ENCODE data around the gene ATP2A3. TPM values are rescaled to one million over a fixed set of nuclear protein-coding genes. Genes with fewer than 3 reads are reported as not detected.
"Not testable (repeated sequence)": the region's sequence is repeated elsewhere in the genome, so short reads cannot be mapped to it uniquely, and the experiment has no call there.

Gene ATP2A3
- total and polyA plus RNA-seq, 8 donors: 5.8 to 53.5 (median 7.4) TPM

GRCh38 chr17:3952186-3952585 lies 12.1 kb downstream of the ATP2A3 start:
- peaks cover 0 to 13% of the 10 kb centered on the region in 2 donors for H3K4me1 ChIP-seq
- intact Hi-C loops (cut with DNase I): no loop called here
- peaks cover 0 to 43% of the 10 kb centered on the region in 2 donors for H3K36me3 ChIP-seq
- H3K27me3 ChIP-seq: no peaks in the 10 kb centered on the region
- H3K27ac ChIP-seq: no peak overlapping the region
- H3K9me3 ChIP-seq: no peaks in the 10 kb centered on the region
- no peak for TF ChIP-seq CTCF (IDR thresholded peaks at IDR 0.05)
- H3K4me3 ChIP-seq: no peak overlapping the region
- no peak for ATAC-seq
- DNase-seq: no peak

DNA sequence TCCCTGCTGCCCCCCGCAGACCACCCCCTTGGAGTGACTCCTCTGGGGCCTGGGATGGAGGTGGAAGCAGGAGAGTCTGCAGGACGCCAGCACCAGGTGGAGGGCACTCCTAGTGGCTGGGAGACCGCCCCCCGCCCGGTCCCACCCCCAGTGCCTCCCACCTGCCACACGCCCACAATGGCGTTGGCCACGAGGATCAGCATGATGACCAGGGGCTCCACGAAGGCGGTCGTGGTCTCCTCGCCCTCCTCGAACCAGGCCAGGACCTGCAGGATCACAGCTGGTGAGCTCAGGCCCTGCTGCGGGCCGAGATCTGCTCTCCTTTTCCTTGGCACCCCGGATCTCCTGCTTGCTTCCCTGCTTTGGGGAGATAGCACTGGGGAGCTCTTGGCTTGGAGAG lies 12.8 kb downstream of the ATP2A3 start:
- DNase-seq (no peak), ATAC-seq (no peak)
- no peak for TF ChIP-seq CTCF (IDR thresholded peaks at IDR 0.05)
- H3K9me3 ChIP-seq: no peaks in the 10 kb centered on the region
- peaks cover 0 to 50% of the 10 kb centered on the region in 2 donors for H3K36me3 ChIP-seq
- H3K4me3 ChIP-seq: no peak overlapping the region
- intact Hi-C loops (cut with DNase I): no loop called here
- H3K27ac ChIP-seq: no peak overlapping the region
- peaks cover 0 to 13% of the 10 kb centered on the region in 2 donors for H3K4me1 ChIP-seq
- no peaks in the 10 kb centered on the region for H3K27me3 ChIP-seq

- Histone ChIP-seq H3K27ac (no peak overlapping the region), H3K36me3 (peaks cover 0 to 55% of the 10 kb centered on the region in 2 donors), H3K4me3 (no peak overlapping the region), H3K9me3 (no peaks in the 10 kb centered on the region), H3K27me3 (no peaks in the 10 kb centered on the region), H3K4me1 (peaks cover 0 to 13% of the 10 kb centered on the region in 2 donors)
- TF ChIP-seq CTCF (IDR thresholded peaks at IDR 0.05): no peak
- intact Hi-C loops (cut with DNase I): no loop called here
- DNase-seq (no peak), ATAC-seq (no peak)
These were observed 13.2 kb downstream of the ATP2A3 start for GRCh38 chr17:3951003-3951402.

- DNase-seq: no peak
- no peak overlapping the region for H3K27ac ChIP-seq
- ATAC-seq: no peak
- TF ChIP-seq CTCF (IDR thresholded peaks at IDR 0.05): no peak
- no peaks in the 10 kb centered on the region for H3K9me3 ChIP-seq
- peaks cover 0 to 9% of the 10 kb centered on the region in 2 donors for H3K4me1 ChIP-seq
- no peak overlapping the region for H3K4me3 ChIP-seq
- H3K36me3 ChIP-seq: peaks cover 0 to 59% of the 10 kb centered on the region in 2 donors
- no peaks in the 10 kb centered on the region for H3K27me3 ChIP-seq
- intact Hi-C loops (cut with DNase I): no loop called here
These were observed 13.7 kb downstream of the ATP2A3 start for GRCh38 chr17:3950584-3950983.

- no peaks in the 10 kb centered on the region for H3K27me3 ChIP-seq
- no peak overlapping the region for H3K27ac ChIP-seq
- intact Hi-C loops (cut with DNase I): no loop called here
- TF ChIP-seq CTCF (IDR thresholded peaks at IDR 0.05): no peak
- no peak overlapping the region for H3K4me3 ChIP-seq
- no peaks in the 10 kb centered on the region for H3K4me1 ChIP-seq
- H3K9me3 ChIP-seq: no peaks in the 10 kb centered on the region
- ATAC-seq: no peak
- no peak for DNase-seq
- peaks cover 0 to 70% of the 10 kb centered on the region in 2 donors for H3K36me3 ChIP-seq
These were observed 14.8 kb downstream of the ATP2A3 start for GRCh38 chr17:3949418-3949817.

- H3K9me3 ChIP-seq; ATAC-seq; H3K27me3 ChIP-seq; H3K27ac ChIP-seq; DNase-seq; intact Hi-C loops (cut with DNase I); H3K4me3 ChIP-seq; H3K4me1 ChIP-seq: not testable (repeated sequence)
- H3K36me3 ChIP-seq: peaks cover 0 to 79% of the 10 kb centered on the region in 2 donors
These were observed 15.7 kb downstream of the ATP2A3 start for GRCh38 chr17:3948551-3948950.

All from left lung (tissue), 10 donors.